ENCODE measurements around the gene RBAK.

RBAK gene

GRCh38 chr7:5045558-5046396, at the start of gene RBAK:
RBAK (plus strand) TSS chr7:5045860; CDS start chr7:5048077, 2,217 bp downstream.
- peak; percentile 94 for DNase-seq (ENCODE audit: low spot score)
- TF ChIP-seq, protein P1, sequence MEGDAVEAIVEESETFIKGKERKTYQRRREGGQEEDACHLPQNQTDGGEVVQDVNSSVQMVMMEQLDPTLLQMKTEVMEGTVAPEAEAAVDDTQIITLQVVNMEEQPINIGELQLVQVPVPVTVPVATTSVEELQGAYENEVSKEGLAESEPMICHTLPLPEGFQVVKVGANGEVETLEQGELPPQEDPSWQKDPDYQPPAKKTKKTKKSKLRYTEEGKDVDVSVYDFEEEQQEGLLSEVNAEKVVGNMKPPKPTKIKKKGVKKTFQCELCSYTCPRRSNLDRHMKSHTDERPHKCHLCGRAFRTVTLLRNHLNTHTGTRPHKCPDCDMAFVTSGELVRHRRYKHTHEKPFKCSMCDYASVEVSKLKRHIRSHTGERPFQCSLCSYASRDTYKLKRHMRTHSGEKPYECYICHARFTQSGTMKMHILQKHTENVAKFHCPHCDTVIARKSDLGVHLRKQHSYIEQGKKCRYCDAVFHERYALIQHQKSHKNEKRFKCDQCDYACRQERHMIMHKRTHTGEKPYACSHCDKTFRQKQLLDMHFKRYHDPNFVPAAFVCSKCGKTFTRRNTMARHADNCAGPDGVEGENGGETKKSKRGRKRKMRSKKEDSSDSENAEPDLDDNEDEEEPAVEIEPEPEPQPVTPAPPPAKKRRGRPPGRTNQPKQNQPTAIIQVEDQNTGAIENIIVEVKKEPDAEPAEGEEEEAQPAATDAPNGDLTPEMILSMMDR (IDR thresholded peaks at IDR 0.05; ENCODE audit: borderline replicate concordance, control extremely low read depth, extremely low read depth, insufficient read depth, missing control alignments) = no peak
- in situ Hi-C loops (cut with MboI; ENCODE audit: low sequenced_read_pairs, unreplicated experiment) = no loop called here

DNA sequence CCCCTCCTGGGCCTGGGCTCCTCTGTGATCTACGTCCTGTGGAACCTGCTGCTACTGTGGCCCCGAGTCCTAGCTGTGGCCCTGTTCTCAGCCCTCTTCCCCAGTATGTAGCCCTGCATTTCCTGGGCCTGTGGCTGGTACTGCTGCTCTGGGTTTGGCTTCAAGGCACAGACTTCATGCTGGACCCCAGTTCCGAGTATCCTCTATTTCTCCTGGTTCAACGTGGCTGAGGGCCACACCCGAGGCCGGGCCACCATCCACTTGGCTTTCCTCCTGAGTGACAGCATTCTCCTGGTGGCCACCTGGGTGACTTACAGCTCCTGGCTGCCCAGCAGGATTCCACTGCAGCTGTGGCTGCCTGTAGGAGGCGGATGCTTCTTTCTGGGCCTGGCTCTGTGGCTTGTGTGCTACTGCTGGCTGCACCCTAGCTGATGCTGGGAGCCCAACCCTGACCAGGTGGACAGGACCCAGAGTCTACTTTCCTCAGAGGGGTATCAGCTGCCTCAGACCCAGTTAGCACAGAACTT, 48.9 kb upstream of the RBAK start:
- in situ Hi-C loops (cut with MboI; ENCODE audit: low sequenced_read_pairs, unreplicated experiment) = no loop called here
- no peak for DNase-seq (ENCODE audit: low spot score)
- TF ChIP-seq, protein P1 (IDR thresholded peaks at IDR 0.05; ENCODE audit: borderline replicate concordance, control extremely low read depth, extremely low read depth, insufficient read depth, missing control alignments) = no peak

- no peak for DNase-seq (ENCODE audit: low spot score)
- in situ Hi-C loops (cut with MboI; ENCODE audit: low sequenced_read_pairs, unreplicated experiment) = no loop called here
- TF ChIP-seq, protein P1 (IDR thresholded peaks at IDR 0.05; ENCODE audit: borderline replicate concordance, control extremely low read depth, extremely low read depth, insufficient read depth, missing control alignments) = no peak
These were observed 47.4 kb upstream of the RBAK start for GRCh38 chr7:4998244-4998643.

GRCh38 chr7:4998910-4999309, 46.8 kb upstream of the RBAK start:
- no peak for DNase-seq (ENCODE audit: low spot score)
- TF ChIP-seq, protein P1 (IDR thresholded peaks at IDR 0.05; ENCODE audit: borderline replicate concordance, control extremely low read depth, extremely low read depth, insufficient read depth, missing control alignments) = no peak
- in situ Hi-C loops (cut with MboI; ENCODE audit: low sequenced_read_pairs, unreplicated experiment) = no loop called here

DNA sequence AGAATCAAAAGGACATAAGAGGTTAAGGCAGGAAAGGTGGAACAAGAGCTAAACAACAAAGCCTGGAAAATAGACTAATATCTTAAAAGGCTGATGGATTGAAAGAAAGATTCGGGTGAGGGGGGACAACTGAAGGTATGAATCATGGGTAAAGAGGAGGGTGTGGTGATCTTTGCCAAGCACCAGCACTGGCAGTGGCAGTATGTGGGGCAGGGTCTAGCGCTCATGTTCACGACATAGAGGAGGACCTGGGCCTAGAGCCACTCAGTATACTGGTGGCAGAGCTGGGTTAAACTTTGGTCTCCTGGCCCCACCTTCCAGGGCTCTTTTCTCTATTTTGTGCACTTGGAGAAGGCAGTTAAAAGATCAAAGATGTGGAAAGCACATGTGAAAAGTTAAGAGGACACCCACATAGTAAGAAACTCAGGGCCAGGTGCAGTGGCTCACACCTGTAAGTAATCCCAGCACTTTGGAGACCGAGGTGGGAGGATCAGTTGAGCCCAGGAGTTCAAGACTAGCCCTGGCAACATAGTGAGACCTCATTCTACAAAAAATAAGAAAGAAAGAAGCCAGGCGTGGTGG, 46.2 kb upstream of the RBAK start:
- in situ Hi-C loops (cut with MboI; ENCODE audit: low sequenced_read_pairs, unreplicated experiment) = no loop called here
- TF ChIP-seq, protein P1 (IDR thresholded peaks at IDR 0.05; ENCODE audit: borderline replicate concordance, control extremely low read depth, extremely low read depth, insufficient read depth, missing control alignments) = no peak
- DNase-seq (ENCODE audit: low spot score) = no peak

GRCh38 chr7:5001003-5001402, 44.7 kb upstream of the RBAK start:
- in situ Hi-C loops (cut with MboI; ENCODE audit: low sequenced_read_pairs, unreplicated experiment) = no loop called here

More at GRCh38 chr7:5001003-5001402, 44.7 kb upstream of the RBAK start:
- DNase-seq (ENCODE audit: low spot score) = no peak
- TF ChIP-seq, protein P1 (IDR thresholded peaks at IDR 0.05; ENCODE audit: borderline replicate concordance, control extremely low read depth, extremely low read depth, insufficient read depth, missing control alignments) = no peak

Data from GM13976 (cell line).